ENCODE measurements around the gene CTNNBIP1.
A peak's percentile ranks its signal among the peaks of the same experiment; 100 is the strongest.
"Not testable (repeated sequence)": the region's sequence is repeated elsewhere in the genome, so short reads cannot be mapped to it uniquely, and the experiment has no call there.

The CTNNBIP1 gene

DNA sequence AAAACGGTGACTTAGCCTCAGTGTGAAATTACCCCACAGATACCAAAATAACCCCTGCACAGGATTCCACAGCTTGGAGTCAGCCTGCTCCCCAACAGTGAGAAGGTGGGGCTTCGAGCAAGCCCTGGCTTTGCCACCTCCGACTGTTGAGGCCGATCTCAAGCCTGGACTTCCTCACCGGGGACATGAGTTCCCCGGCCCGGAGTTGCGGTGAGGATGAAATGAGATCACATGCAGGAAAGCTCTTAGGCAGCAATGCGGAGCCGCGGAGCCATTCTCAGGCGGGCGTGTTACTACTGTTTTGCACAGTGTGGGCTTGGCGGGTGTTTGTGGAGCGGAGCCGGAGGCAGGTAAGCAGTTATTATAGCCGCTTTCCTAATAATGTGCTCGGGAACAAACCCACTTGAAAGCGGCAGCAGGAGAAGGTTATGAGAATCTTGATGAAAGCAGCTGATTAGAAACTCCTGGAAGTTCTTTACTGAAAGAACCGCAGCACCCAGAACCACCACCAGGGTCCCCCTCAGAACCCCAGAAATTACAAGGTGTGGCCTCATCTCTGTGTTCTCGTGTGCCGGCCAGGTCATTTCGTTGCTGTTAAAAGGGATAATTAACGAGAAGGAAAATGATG is 82.4 kb downstream of the CTNNBIP1 start:
- no peak for DNase-seq (ENCODE audit: low read depth)

DNA sequence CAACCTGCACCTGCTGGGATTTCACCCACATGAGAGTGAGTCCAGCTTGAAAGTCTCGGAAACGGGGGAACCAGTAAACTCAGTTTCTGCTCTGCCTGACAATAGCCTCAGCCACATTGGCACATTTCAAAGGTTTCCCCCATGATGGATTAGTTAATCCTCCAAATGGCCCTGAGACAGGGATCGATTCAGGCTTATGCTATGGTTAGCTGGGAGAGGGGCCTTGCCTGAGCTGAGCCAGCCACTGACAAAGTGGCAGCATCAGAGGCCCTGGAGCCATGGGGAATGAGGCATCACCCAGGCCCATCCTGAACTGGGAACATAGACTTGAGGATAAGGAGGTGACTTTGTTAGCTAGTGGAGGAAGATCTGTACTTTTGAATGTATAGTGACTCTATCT is 83.5 kb downstream of the CTNNBIP1 start:
- DNase-seq (ENCODE audit: low read depth) = no peak

DNA sequence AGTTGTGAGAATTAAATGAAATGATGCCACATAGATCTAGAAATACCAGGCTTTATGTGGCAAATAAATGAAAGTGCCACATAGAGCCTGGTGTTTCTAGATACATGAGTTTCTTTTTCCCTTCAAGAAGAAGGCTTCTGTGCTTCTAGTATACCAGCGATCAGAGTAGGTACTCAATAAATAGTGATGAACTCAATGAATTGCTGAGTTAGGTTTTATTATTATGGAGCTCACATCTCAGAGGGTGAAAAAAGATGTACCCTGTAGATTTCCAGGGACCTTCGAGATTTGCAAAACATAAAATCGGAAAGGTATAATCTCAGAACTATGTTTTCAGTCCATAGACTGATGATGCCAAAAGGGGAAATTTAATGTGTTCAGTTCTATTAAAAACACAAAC is 84.0 kb downstream of the CTNNBIP1 start:
- DNase-seq (ENCODE audit: low read depth) = no peak

DNA sequence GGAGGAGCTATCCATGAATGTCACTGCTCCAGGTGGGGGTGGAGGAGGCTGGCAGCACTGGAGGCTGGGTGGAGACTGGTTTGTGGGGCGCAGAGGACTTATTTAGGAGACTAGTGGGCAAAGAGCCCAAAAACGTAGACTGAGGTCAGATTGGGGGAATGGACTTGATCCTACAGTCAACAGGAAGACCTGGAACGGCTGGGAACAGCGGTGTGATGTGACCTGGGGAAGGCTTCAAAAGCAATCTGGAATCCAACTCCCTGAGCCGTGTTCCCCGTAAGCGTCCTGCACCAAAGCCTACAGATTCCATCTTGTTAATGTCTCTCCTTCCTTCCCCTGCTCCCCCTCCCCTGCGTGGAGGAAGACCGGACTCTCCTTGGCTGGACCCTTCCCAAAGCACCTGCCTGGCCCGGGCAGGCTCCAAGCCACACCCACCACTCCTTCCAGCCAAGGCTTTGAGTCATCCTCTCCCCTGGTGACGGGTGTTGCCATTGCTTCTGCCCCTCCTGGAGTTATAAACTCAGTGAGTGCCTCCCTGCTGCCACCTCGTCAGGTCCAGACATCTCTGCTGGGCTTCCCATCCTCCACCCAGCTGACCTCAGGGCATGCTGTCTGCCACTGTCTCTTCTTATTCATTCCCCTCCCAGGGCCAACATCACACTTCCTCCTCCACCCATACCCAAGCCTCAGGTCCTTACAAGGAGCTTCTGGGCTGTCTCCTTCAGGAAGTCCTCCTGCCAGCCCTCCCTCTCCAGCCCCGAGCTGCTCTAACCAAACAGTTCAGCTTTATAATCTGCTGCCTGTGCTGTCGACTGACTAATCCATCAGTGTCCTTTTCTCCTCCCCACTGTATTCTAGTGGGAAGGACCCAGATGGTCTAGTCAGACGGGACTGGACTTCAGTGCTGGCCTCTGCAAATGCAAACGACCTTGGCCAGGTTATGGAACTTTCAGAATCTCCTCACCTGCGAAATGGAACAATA is 84.7 kb downstream of the CTNNBIP1 start:
- DNase-seq (ENCODE audit: low read depth) = no peak

DNA sequence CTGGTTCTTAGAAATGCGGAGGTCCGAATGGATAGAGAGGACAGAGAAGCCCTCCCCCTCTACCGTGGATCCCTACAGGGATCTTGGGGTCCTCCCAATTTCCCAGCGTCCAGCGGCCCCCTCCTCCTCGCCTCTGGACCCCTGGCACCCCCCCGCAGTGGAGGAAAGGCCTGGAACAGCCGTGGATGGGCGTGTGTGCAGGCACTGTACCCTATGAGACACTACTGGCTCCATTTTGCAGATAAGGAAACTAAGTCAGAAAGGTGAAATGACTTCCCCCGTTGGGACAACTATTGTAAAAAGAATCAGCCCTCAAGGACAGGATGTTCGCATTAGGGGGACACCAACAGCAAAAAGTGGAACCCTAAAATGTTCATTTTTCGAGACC is 85.4 kb downstream of the CTNNBIP1 start:
- no peak for DNase-seq (ENCODE audit: low read depth)

DNA sequence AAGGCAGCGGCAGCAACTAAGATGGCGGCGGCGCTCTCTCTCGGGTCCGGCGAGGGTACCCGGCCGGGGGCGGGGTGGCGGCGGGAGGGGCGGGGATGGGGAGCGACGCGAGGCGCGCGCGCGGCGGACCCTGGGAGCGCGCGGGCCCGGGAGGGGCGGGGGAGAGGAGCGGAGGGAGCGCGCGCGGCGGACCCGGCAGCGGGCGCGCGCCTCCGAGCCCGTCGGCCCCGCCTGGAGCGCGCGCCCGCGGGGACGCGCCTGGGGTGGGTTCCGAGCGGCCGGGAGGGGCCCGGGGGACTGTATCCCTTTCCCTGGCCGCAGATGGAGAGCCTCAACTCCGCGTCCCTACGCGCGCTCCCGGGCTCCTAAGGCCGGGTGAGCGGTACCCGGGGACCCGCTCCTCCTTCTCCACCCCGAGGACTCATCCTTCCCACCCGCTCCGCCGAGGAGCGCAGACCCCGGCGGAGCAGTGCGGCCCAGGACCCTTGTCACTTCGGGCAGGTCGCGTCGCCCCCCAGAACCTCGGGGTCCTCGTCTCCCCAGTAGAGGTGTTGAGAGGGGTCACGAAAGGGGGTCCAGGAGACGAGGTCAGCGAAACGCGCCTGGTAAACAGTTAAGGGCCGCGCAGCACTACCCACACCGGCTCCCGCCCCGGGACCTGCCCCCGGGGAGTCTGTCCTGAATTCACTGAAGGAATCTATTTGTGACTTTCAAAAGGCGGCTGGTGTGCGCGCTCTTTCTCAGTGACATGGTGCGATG is 85.9 kb downstream of the CTNNBIP1 start, which contains the start of gene CLSTN1:
CLSTN1 (minus strand) TSS at position 23 of the 759 bp plus-strand sequence. CDS start 232 bp downstream, outside the sequence.
- DNase-seq (ENCODE audit: low read depth) = peak; percentile 76

DNA sequence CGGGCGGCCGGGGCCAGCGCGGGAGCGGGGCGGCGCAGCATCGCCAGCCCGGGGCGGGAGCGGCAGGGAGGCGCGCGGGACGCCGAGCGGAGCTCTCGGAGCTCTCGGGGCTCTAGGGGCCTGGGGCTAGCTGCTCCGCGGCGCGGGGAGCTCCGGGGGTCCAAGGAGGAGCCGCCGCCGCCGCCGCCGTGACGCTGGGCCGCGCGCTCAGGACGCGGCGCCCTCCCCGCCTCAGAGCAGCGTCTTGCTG is 86.5 kb downstream of the CTNNBIP1 start:
- no peak for DNase-seq (ENCODE audit: low read depth)

DNA sequence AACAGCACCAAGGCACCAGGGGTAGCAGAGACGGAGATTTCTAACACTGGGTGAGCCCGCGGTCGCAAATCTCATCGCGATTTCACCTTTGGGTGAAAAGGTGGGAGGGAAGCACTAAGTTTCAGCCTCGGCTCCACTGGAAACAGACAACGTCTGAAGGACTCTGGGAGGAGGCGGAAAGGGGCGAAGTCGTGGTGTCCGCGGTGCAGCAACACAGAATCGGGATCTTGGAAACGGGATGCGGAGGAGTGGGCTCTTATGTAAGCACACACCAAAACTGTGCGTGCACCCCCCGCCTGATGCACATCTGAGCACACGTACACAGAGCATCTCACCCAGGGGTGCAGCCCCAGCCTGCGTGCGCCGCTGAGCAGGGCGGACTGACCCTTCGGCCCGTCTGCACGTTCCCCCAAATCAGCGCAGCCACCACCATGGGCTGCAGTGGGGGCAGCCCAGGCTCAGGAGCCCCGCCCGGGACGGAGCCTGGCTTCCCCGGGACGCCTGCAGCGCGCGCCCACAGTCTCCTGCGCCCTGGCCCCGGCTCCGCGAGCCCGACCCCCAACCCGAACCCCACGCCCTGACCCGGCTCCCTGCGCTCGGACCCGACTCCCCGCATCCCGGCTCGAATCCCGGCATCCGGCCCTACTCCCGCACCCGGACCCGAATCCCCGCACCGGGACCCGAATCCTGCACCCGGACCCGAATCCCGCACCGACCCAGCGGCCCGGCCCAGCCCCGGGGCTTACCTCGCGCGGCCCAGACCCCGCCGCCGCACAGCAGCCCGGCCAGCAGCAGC is 87.0 kb downstream of the CTNNBIP1 start:
- DNase-seq (ENCODE audit: low read depth) = no peak

DNA sequence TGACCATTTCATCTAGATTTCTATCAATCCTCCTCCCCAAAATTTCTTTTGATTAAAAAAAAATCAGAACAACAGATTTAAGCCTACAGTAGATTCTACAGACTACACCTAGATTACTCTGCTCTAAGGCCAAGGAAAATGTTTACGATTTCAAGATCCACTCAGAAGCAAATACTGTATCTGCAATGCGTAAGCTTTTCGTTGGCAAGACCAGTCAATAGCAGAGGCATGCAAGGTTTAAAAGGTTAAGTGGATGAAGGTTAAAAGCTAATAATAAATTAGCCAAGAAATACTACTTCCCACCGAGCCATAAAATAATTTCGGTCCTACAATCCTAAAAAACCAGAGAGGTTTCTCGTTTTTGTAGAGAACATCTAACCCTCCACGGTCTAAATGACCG is 87.6 kb downstream of the CTNNBIP1 start:
- DNase-seq (ENCODE audit: low read depth) = no peak

DNA sequence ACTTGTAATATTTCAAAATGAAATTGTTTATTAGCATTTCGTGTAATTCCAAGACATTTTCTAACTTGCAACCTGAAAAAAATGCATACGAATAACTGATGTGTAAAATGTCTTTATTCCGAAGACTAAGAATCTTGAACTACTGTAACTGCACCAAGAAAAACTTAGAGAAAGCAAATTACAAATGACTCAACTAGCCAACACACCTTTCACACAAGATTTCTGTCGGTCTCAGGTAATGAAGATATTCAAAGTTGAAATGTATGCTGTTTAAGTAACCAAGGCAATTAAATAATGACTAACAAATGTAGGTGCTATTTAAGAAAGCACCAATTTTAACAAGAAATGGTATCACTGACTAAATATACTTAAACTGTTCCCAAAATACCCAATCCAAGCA is 88.4 kb downstream of the CTNNBIP1 start:
- no peak for DNase-seq (ENCODE audit: low read depth)

DNA sequence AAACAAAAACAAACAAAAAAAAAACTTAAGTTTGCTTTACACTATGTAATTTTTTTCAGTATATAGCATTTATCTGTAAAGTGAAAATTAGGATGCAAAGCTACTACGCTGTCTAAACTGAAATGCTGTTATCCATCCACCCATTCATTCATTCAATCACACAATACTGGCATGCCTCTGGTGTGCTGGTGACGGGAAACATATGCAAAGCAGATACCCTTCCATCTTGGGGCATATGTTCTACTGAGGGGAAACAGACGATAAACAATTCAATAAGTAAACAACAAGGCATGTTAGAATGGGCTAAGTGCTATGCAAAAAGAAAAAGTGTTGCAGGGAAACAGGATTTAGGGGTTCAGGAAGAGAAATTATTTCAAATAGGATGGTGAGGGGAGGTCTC is 89.5 kb downstream of the CTNNBIP1 start:
- DNase-seq (ENCODE audit: low read depth) = no peak

DNA sequence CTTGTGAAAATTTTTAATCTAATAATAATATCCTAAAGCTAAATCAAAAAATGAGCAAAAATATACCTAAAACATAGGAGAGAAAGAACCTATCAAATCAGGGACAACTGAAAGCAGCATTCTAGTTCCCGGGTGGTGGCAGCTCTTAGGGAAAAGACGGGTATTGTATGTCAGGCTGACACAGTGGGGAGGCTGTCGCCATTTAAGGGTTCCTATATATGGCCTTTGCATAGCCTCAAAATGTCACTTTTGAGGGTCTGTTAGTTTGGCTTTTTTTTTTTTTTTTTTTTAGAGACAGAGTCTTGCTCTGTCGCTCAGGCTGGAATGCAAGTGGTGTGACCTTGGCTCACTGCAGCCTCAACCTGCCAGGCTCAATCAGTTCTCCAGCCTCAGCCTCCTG is 92.3 kb downstream of the CTNNBIP1 start:
- no peak for DNase-seq (ENCODE audit: low read depth)

DNA sequence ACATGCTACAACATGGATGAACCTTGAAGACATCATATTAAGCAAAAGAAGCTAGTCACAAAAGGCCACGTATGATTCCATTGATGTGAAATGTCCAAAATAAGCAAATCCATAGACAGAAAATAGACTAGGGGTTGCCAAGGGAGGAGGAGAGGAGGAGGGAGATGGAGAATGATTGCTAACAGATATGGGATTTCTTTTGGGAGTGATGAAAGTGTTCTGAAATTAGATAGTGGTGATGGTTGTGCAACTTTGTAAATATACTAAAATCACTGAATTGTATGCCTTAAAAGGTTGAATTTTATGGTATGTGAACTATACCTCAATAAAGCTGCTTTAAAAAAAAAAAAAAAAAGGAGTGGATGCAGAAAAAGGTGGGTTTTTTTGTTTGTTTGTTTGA is 93.9 kb downstream of the CTNNBIP1 start:
- DNase-seq (ENCODE audit: low read depth) = no peak

DNA sequence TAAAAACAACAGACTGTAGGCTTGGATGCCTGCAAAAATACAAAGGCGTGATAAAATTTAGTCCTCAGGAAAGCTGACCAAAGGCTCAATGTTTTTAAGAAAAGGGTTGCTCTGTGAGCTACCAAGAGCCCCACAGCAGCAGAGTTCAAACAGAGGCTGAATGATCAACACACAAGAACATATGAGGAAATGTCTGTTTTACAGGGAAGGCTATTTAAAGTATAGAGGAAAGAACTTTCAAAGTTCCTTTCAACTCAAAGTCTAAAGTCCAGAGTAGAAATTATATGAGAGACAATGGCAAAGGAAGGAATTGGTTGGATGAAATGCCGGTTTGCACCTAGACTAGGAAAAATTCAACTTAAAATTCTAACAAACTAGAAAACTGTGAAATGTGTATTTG is 94.9 kb downstream of the CTNNBIP1 start:
- no peak for DNase-seq (ENCODE audit: low read depth)

DNA sequence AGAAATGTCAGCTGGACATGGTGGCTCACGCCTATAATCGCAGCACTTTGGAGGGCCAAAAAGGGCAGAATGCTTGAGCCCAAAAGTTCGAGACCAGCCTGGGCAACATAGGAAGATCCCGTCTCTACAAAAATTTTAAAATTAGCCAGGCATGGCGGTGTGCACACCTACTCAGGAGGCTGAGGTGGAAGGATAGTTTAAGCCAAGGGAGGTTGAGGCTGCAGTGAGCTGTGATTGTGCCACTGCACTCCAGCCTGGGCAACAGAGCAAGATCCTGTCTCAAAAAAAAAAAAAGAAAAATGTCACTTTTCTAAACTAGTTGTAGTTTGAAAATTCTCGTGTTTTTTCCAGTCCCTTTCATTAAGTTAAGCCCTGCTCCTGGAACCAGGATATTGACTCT is 95.5 kb downstream of the CTNNBIP1 start:
- DNase-seq (ENCODE audit: low read depth) = no peak

DNA sequence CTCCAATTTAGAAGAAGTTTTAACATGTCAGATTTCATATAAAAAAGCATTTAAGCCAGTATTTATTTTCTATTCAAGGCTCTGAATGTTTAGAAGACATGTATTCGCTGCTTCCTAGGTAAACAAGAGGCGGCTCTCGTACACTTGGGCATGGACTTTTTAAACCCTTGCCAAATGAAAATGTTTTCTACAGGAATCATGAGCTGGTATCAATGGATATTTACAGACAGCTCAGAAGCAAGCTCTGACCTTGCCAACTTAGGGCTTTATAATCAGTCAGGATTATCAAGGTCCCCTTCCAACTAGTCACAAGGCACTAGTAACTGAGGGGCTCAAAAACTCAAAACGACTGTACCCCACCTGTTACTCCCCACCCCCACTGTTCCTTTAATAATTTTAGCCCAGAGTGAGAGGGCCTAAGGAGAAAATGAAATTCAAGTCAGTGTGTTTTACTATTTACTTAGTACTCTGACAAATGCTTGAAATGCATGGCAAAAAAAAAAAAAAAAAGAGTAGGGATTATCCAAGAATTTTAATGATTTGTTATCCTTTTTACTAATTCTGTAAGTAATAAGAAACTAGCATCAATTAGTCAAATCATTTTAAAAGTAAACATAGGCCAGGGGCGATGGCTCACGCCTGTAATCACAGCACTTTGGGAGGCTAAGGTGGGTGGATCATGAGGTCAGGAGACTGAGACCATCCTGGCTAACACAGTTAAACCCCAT is 98.7 kb downstream of the CTNNBIP1 start:
- no peak for DNase-seq (ENCODE audit: low read depth)

DNA sequence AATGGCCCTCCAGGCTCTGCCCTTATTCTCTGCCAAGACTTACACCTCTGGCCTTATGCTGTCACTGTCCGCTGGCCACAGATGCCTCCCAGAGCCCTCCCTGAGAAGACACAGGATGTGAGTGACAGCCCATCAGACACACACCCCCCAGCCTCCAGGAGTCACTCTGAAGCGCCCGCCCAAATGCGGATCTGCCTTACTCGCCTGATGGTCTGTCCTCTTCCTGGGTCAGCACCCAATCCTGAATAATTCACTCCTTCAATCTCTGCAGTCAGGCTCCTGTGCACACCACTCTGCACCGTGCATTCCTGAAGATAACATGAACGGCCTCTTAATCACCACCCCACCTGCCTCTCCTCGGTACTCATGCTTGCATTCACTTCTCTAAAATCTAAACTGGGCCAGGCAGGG is 101.0 kb downstream of the CTNNBIP1 start:
- no peak for DNase-seq (ENCODE audit: low read depth)

DNA sequence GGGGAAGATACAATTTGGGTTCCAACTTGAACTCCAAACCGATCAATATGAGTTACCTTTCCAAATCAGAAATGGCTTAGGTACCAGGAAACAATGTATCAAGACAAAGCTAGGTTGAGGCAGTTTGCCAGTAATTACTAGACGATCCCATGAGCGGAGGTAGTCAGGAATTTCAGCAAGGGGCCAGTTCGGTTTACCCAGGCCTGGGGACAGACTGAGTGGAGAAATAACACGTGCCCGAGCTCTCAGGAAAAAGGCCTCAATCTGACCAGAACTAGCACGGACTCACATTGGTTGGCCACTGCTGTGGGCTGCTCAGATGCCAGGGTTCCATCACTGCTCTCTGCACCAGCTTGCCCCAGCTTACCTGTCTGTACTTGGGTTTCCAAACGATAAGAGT is 101.6 kb downstream of the CTNNBIP1 start:
- no peak for DNase-seq (ENCODE audit: low read depth)

DNA sequence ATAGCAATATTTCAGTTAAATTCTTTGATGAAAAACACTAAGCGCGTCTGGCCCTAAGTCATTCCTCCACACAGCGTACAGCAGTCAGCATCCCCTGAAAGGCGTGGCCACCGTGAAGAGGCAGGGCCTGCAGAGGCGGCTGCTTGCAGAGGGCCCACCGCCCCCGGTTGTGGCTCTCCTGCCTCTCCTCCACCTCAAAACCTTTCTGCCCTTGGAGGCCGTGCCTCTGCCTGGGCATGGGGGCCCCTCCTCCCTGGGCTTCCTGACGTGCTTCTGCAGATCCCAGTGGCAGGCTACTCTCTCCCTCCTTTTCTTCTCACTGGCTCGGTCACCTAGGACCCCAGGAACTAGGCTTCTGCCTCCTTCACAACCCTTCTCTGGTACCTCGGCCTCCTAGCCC is 102.5 kb downstream of the CTNNBIP1 start:
- DNase-seq (ENCODE audit: low read depth) = no peak

DNA sequence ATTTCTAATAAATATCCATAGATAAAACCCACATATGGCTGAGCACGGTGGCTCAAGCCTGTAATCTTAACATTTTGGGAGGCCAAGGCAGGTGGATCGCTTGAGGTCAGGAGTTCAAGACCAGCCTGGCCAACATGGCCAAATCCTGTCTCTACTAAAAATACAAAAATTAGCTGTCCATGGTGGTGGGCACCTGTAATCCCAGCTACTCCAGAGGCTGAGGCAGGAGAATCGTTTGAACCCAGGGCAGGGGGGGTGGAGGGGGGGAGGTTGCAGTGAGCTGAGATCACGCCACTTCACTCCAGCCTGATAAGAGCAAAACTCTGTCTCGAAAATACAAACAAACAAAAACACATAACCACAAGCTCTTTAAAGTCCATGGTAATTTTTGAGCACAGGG is 104.1 kb downstream of the CTNNBIP1 start:
- not testable (repeated sequence) for DNase-seq (ENCODE audit: low read depth)

DNA sequence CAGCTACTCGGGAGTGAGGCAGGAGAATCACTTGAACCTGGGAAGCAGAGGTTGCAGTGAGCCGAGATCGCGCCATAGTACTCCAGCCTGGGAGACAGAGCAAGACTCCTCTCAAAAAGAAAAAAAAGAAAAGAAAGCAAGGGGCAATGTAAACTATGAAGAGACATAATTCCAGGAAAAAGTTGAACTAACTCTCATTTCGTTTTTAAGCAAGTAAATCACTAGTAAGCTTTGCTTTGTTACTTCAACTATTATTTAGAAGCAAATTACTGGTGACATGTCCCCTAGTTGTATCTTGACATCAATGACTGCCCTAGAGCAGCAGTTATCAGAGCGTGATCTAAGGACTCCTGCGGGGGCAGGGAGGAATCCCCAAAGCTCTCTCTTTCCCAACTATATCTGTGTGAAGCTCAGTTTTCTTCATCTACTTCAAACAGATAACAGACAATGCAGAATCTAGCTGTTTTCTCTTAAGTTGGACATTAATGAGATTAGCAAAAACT is 105.0 kb downstream of the CTNNBIP1 start:
- no peak for DNase-seq (ENCODE audit: low read depth)
